ENCODE measurements around the gene SNX8. TPM values are rescaled to one million over a fixed set of nuclear protein-coding genes. Genes with fewer than 3 reads are reported as not detected.

The SNX8 gene
- total and polyA plus RNA-seq, 9 of the 15 experiments (the other 6 are each of a cell fraction or from before 2014, with no cell fraction given): 2.7 to 51.6 (median 16.9) TPM

DNA sequence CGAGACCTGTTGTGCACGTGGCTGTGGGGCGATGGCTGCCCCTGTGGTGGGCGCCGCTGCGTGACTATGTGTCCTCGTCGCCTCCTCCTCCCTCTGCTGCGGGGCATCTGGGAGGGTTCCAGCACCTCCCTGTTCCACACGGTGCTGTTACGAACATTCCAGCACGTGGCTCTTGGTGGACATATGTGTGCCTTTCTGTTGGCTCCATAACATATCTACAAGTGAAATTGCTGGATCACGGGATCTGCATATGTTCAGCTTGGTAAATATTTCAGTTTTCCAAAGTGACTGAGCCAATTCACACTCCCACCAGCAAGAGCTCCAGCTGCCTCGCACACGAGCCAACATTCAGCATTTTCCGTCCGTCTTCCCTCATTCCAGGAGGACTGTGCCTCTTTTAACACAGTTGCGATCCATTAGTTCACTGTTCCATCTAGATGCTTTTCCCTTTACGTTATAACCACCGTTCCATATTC, 25.1 kb downstream of the SNX8 start:
- H2AFZ ChIP-seq (ENCODE audit: low read depth, low read length): no peak overlapping the region
- peaks cover 3% of the 10 kb centered on the region in 2 experiments; a peak in 4 of 5 replicates for H3K4me1 ChIP-seq (replicated peaks in 1 of 2; ENCODE audit: control insufficient read depth in 2 of 2, insufficient read depth in 2 of 2, low read length in 2 of 2)
- POLR2A ChIA-PET: no interaction called here
- BruUV-seq (replicated peaks): no TSS peak
- CTCF ChIA-PET (ENCODE audit: low intra/inter-chr PET ratio): no interaction called here
- DNase-seq (ENCODE audit: extremely low read depth in 1 of 4, low spot score in 3 of 4) (no peak), FAIRE-seq (no peak), ATAC-seq (no peak)
- intact Hi-C loops (cut with micrococcal nuclease) (no loop called here), in situ Hi-C loops (cut with MboI) (no loop called here)
- TF ChIP-seq UBTF (IDR thresholded peaks at IDR 0.05; ENCODE audit: borderline replicate concordance in 1 of 2, low read depth in 2 of 2, low read length in 2 of 2): no peak
- no peak for TF ChIP-seq ATF2 (CRISPR knock-in tag; IDR thresholded peaks at IDR 0.05)
- TF ChIP-seq ATF7 (IDR thresholded peaks at IDR 0.05): no peak
- no peak for TF ChIP-seq RFX7 (CRISPR knock-in tag; IDR thresholded peaks at IDR 0.05)
- TF ChIP-seq, protein P1, sequence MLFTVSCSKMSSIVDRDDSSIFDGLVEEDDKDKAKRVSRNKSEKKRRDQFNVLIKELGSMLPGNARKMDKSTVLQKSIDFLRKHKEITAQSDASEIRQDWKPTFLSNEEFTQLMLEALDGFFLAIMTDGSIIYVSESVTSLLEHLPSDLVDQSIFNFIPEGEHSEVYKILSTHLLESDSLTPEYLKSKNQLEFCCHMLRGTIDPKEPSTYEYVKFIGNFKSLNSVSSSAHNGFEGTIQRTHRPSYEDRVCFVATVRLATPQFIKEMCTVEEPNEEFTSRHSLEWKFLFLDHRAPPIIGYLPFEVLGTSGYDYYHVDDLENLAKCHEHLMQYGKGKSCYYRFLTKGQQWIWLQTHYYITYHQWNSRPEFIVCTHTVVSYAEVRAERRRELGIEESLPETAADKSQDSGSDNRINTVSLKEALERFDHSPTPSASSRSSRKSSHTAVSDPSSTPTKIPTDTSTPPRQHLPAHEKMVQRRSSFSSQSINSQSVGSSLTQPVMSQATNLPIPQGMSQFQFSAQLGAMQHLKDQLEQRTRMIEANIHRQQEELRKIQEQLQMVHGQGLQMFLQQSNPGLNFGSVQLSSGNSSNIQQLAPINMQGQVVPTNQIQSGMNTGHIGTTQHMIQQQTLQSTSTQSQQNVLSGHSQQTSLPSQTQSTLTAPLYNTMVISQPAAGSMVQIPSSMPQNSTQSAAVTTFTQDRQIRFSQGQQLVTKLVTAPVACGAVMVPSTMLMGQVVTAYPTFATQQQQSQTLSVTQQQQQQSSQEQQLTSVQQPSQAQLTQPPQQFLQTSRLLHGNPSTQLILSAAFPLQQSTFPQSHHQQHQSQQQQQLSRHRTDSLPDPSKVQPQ (CRISPR knock-in tag; IDR thresholded peaks at IDR 0.05; ENCODE audit: borderline replicate concordance): no peak
- no peak for TF ChIP-seq ZNF121 (CRISPR knock-in tag; conservative IDR thresholded peaks at IDR 0.05)
- no peak for TF ChIP-seq KDM5B (IDR thresholded peaks at IDR 0.05; ENCODE audit: insufficient replicate concordance, low read depth, low read length)
- TF ChIP-seq SMAD4 (CRISPR knock-in tag; conservative IDR thresholded peaks at IDR 0.05): no peak
- no peaks in the 10 kb centered on the region for H3K9me1 ChIP-seq (ENCODE audit: control insufficient read depth, insufficient read depth, low read length)
- 90% methylated on average over 19 of the region's 20 CpGs for WGBS (ENCODE audit: insufficient coverage, low coverage, missing lambda C conversion rate)
- no peak overlapping the region for H3K27ac ChIP-seq (ENCODE audit: extremely low read depth, low read depth, low read length)
- H3K36me3 ChIP-seq (ENCODE audit: control insufficient read depth, insufficient read depth, low read length): peaks cover 10% of the 10 kb centered on the region; the same call in 2 of the 3 replicates
- no peaks in the 10 kb centered on the region for H3K9me3 ChIP-seq (replicated peaks; ENCODE audit: control insufficient read depth, insufficient read depth, low read depth, low read length)
- H3K9ac ChIP-seq (ENCODE audit: insufficient read depth in 1 of 2, low read depth in 2 of 2, low read length in 2 of 2): no peak overlapping the region
- H3K27me3 ChIP-seq (ENCODE audit: control insufficient read depth in 2 of 2, insufficient read depth in 2 of 2, low read length in 2 of 2): no peaks in the 10 kb centered on the region
- H3K79me2 ChIP-seq (ENCODE audit: control insufficient read depth, insufficient read depth, low read length): peaks cover 7% of the 10 kb centered on the region
- no peak overlapping the region for H3K4me3 ChIP-seq
- H4K20me1 ChIP-seq (replicated peaks; ENCODE audit: control insufficient read depth, insufficient read depth, low read length): no peaks in the 10 kb centered on the region
- H3K4me2 ChIP-seq (ENCODE audit: insufficient read depth, low read length): no peak overlapping the region

All from K562 (cell line).